Measurements from ENCODE around the gene RFC1. TPM values are rescaled to one million over a fixed set of nuclear protein-coding genes. Genes with fewer than 3 reads are reported as not detected.

Gene RFC1
- total RNA-seq, 1 experiment from 2014 or later: 65.7 TPM

- ChIA-PET POLR2A (ENCODE audit: unreplicated experiment) (interaction anchor here (0.7 kb wide), 1 partner anchor 38 kb away, joined by 7 read pairs; no protein-coding TSS in a partner anchor), CTCF (no interaction called here)
- Histone ChIP-seq H3K9me3 (ENCODE audit: insufficient read depth, low read depth) (no peaks in the 10 kb centered on the region), H2AFZ (no peak overlapping the region), H3K27me3 (ENCODE audit: insufficient read depth, low read depth) (no peaks in the 10 kb centered on the region), H3K36me3 (ENCODE audit: low read depth) (peaks cover 12% of the 10 kb centered on the region), H3K79me2 (ENCODE audit: low read depth) (no peaks in the 10 kb centered on the region), H3K9me2 (ENCODE audit: insufficient read depth) (0 out of 2 replicates have a peak, but pooled peaks cover 4% of the 10 kb centered on the region), H3F3A (ENCODE audit: insufficient read depth, low read depth) (no peaks in the 10 kb centered on the region), H3K4me1 (replicated peaks; ENCODE audit: insufficient read depth) (no peaks in the 10 kb centered on the region), H3K4me3 (no peak overlapping the region), H4K20me1 (ENCODE audit: insufficient read depth) (no peaks in the 10 kb centered on the region), H3K27ac (no peak overlapping the region), H3K4me2 (no peak overlapping the region)
- TF ChIP-seq CTCF (conservative IDR thresholded peaks at IDR 0.05): no peak
- no peak for TF ChIP-seq EZH2 (IDR thresholded peaks at IDR 0.05; ENCODE audit: low read depth)
- DNase-seq: no peak
- intact Hi-C loops (cut with micrococcal nuclease; ENCODE audit: unreplicated experiment): no loop called here
- BruUV-seq (replicated peaks): no TSS peak
These were observed 80.9 kb downstream of the RFC1 start for GRCh38 chr4:39285111-39285795.

- no peak for TF ChIP-seq EZH2 (IDR thresholded peaks at IDR 0.05; ENCODE audit: low read depth)
- no peak for TF ChIP-seq CTCF (conservative IDR thresholded peaks at IDR 0.05)
- intact Hi-C loops (cut with micrococcal nuclease; ENCODE audit: unreplicated experiment): no loop called here
These were observed 85.4 kb downstream of the RFC1 start for GRCh38 chr4:39280770-39281169.

GRCh38 chr4:39279416-39279815 lies 86.7 kb downstream of the RFC1 start:
- TF ChIP-seq EZH2 (IDR thresholded peaks at IDR 0.05; ENCODE audit: low read depth): no peak
- TF ChIP-seq CTCF (conservative IDR thresholded peaks at IDR 0.05): no peak
- no peak overlapping the region for H3K4me3 ChIP-seq
- no peaks in the 10 kb centered on the region for H3K79me2 ChIP-seq (ENCODE audit: low read depth)
- H3K4me2 ChIP-seq: no peak overlapping the region
- no peaks in the 10 kb centered on the region for H4K20me1 ChIP-seq (ENCODE audit: insufficient read depth)
- H3K36me3 ChIP-seq (ENCODE audit: low read depth): no peaks in the 10 kb centered on the region
- no peak overlapping the region for H2AFZ ChIP-seq
- H3F3A ChIP-seq (ENCODE audit: insufficient read depth, low read depth): no peaks in the 10 kb centered on the region
- CTCF ChIA-PET: no interaction called here
- H3K9me3 ChIP-seq (ENCODE audit: insufficient read depth, low read depth): no peaks in the 10 kb centered on the region
- POLR2A ChIA-PET (ENCODE audit: unreplicated experiment): no interaction called here
- no peaks in the 10 kb centered on the region for H3K27me3 ChIP-seq (ENCODE audit: insufficient read depth, low read depth)
- no peaks in the 10 kb centered on the region for H3K4me1 ChIP-seq (replicated peaks; ENCODE audit: insufficient read depth)
- no peak overlapping the region for H3K27ac ChIP-seq
- no TSS peak for BruUV-seq (replicated peaks)
- DNase-seq: no peak
- intact Hi-C loops (cut with micrococcal nuclease; ENCODE audit: unreplicated experiment): no loop called here
- H3K9me2 ChIP-seq (ENCODE audit: insufficient read depth): no peaks in the 10 kb centered on the region

More at GRCh38 chr4:39280770-39281169, 85.4 kb downstream of the RFC1 start:
- H3K27me3 ChIP-seq (ENCODE audit: insufficient read depth, low read depth): no peaks in the 10 kb centered on the region
- DNase-seq: no peak
- no peak overlapping the region for H2AFZ ChIP-seq
- no peaks in the 10 kb centered on the region for H3F3A ChIP-seq (ENCODE audit: insufficient read depth, low read depth)
- no peaks in the 10 kb centered on the region for H3K4me1 ChIP-seq (replicated peaks; ENCODE audit: insufficient read depth)
- ChIA-PET POLR2A (ENCODE audit: unreplicated experiment) (no interaction called here), CTCF (no interaction called here)
- H3K36me3 ChIP-seq (ENCODE audit: low read depth): peaks cover 5% of the 10 kb centered on the region; the same call in 1 of the 2 replicates
- no peaks in the 10 kb centered on the region for H3K9me3 ChIP-seq (ENCODE audit: insufficient read depth, low read depth)
- H3K4me2 ChIP-seq: no peak overlapping the region
- H3K79me2 ChIP-seq (ENCODE audit: low read depth): no peaks in the 10 kb centered on the region
- H3K27ac ChIP-seq: no peak overlapping the region
- no peaks in the 10 kb centered on the region for H3K9me2 ChIP-seq (ENCODE audit: insufficient read depth)
- H4K20me1 ChIP-seq (ENCODE audit: insufficient read depth): no peaks in the 10 kb centered on the region
- no TSS peak for BruUV-seq (replicated peaks)
- H3K4me3 ChIP-seq: no peak overlapping the region
